HEK293T (cell line): ENCODE measurements around the gene DSC2.
"Not testable (repeated sequence)": the region's sequence is repeated elsewhere in the genome, so short reads cannot be mapped to it uniquely, and the experiment has no call there.

Experiments used
- CTCF ChIA-PET: fragments of 350-600 bp; formaldehyde crosslinking; extraction: SDS; loops from one replicate; lab custom pipeline; 2021; ENCODE audit warnings: antibody characterized with exemption, inconsistent platforms; lab: Yijun Ruan, JAX
- POLR2A ChIA-PET: fragments of 350-600 bp; formaldehyde crosslinking; extraction: SDS; loops from one replicate; lab custom pipeline; 2020; ENCODE audit warnings: antibody characterized with exemption, inconsistent platforms; lab: Yijun Ruan, JAX
- DNase-seq: peaks from one replicate; pipeline ENCODE4 v3.0.0; 2012; ENCODE audit warnings: mixed read lengths; ENCODE audit errors: extremely low spot score
- BHLHE40 ChIP-seq: fragments of 450-650 bp; IDR thresholded peaks from 2 replicates; pipeline ENCODE4 v1.6.1; 2016; ENCODE audit warnings: mild to moderate bottlenecking, moderate library complexity, borderline replicate concordance
- CTBP1 ChIP-seq: fragments of 450-650 bp; IDR thresholded peaks from 2 replicates; pipeline ENCODE4 v1.6.1; 2016; ENCODE audit warnings: borderline replicate concordance
- ELF4 ChIP-seq: fragments of 450-650 bp; IDR thresholded peaks from 2 replicates; pipeline ENCODE4 v1.6.1; 2017; ENCODE audit warnings: antibody characterized with exemption
- FOXA1 ChIP-seq: fragments of 450-650 bp; IDR thresholded peaks from 2 replicates; pipeline ENCODE4 v1.6.1; 2016; ENCODE audit warnings: mild to moderate bottlenecking
- FOXK2 ChIP-seq: fragments of 450-650 bp; IDR thresholded peaks from 2 replicates; pipeline ENCODE4 v1.6.1; 2016; ENCODE audit warnings: mild to moderate bottlenecking
- FOXM1 ChIP-seq: fragments of 450-650 bp; IDR thresholded peaks from 2 replicates; pipeline ENCODE4 v1.6.1; 2017; ENCODE audit warnings: mild to moderate bottlenecking, borderline replicate concordance
- HDGF ChIP-seq: fragments of 450-650 bp; IDR thresholded peaks from 2 replicates; pipeline ENCODE4 v1.6.1; 2017; ENCODE audit warnings: antibody characterized with exemption, borderline replicate concordance
- L3MBTL2 ChIP-seq: fragments of 450-650 bp; conservative IDR thresholded peaks from 2 replicates; pipeline ENCODE4 v1.6.1; 2016; ENCODE audit warnings: mild to moderate bottlenecking
- LEF1 ChIP-seq: fragments of 450-650 bp; IDR thresholded peaks from 2 replicates; pipeline ENCODE4 v1.6.1; 2017; ENCODE audit warnings: mild to moderate bottlenecking, borderline replicate concordance
- NFRKB ChIP-seq: fragments of 450-650 bp; IDR thresholded peaks from 2 replicates; pipeline ENCODE4 v1.6.1; 2016; ENCODE audit warnings: mild to moderate bottlenecking, moderate library complexity
- SP1 ChIP-seq: fragments of 450-650 bp; IDR thresholded peaks from 2 replicates; pipeline ENCODE4 v1.6.1; 2017
- SUZ12 ChIP-seq: fragments of 450-650 bp; IDR thresholded peaks from 2 replicates; pipeline ENCODE4 v1.6.1; 2016; ENCODE audit warnings: mild to moderate bottlenecking
- TARDBP ChIP-seq: fragments of 450-650 bp; IDR thresholded peaks from 2 replicates; pipeline ENCODE4 v1.6.1; 2016
- ZNF384 ChIP-seq: fragments of 450-650 bp; IDR thresholded peaks from 2 replicates; pipeline ENCODE4 v1.6.1; 2016
- TF ChIP-seq, protein P1 (sequence below): fragments of 450-650 bp; IDR thresholded peaks from 2 replicates; pipeline ENCODE4 v1.6.1; 2016

The DSC2 gene

DNA sequence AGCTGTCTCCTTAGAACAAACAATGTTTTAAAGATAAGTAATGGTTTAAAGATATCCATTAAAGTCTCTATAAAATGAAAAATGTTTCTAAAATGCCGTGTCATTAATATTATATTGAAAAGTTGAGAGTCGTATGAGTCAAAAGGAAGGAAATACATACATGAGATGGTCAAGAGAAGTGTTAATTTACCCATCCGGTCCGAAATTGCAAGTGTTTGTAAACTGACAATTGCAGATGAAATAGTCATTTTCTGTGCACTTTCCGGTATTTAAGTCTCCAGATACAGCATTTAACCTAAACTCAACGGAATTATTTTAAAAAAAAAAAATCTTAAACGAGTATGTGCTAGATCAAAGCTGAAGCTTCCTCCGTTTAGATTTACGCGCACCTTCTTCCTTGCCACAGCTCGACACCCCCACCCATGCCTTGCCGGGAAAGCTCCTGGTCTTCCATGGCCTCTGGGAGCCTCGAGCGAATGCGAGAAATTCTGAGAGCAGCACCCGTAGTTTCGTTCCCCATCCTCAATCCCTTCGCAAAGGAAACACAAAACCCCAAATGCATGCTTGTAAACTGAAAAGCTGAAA, 61.4 kb downstream of the DSC2 start:
- POLR2A ChIA-PET: interaction anchor here (0.7 to 5.5 kb wide), 21 partner anchors 9 to 902 kb away, joined by 3 to 62 read pairs (median 6); partner anchors contain the start of genes DSC2, DSG2 and TRAPPC8
- TF ChIP-seq, protein P1, sequence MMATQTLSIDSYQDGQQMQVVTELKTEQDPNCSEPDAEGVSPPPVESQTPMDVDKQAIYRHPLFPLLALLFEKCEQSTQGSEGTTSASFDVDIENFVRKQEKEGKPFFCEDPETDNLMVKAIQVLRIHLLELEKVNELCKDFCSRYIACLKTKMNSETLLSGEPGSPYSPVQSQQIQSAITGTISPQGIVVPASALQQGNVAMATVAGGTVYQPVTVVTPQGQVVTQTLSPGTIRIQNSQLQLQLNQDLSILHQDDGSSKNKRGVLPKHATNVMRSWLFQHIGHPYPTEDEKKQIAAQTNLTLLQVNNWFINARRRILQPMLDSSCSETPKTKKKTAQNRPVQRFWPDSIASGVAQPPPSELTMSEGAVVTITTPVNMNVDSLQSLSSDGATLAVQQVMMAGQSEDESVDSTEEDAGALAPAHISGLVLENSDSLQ: peak; percentile 33; the same call in 1 of the 2 replicates
- TF ChIP-seq FOXA1 (no peak), BHLHE40 (no peak), HDGF (no peak), CTBP1 (no peak), NFRKB (no peak), L3MBTL2 (peak; percentile 62; the same call in 1 of the 2 replicates), ELF4 (no peak), LEF1 (no peak), TARDBP (no peak)
- DNase-seq: peak; percentile 72
- CTCF ChIA-PET: interaction anchor here (0.6 to 1.8 kb wide), 8 partner anchors 13 to 522 kb away, joined by 3 to 4 read pairs (median 3); no protein-coding TSS in a partner anchor

DNA sequence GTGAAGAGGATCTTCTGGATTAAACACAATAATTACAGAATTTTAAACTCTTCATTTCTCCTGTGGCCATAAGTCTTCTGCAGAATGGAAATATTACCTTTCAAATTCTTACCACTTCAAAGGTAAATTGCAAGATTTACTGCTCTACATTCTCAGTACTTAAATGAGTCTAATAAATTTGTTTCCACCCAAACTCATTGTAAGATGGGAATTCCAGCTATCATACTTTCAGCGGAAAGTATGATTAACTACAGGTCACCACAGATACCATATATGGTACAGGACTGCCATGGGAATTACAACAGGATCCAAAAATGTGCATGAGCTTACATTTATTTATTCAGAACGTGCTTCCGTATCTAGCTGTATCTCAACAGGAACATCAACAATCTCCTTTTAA, 62.8 kb downstream of the DSC2 start:
- no peak for DNase-seq
- ChIA-PET CTCF (interaction anchor here (0.7 to 1.8 kb wide), 2 partner anchors 12 to 213 kb away, joined by 3 to 4 read pairs; no protein-coding TSS in a partner anchor), POLR2A (no interaction called here)
- peak; percentile 78; the same call in 1 of the 2 replicates for TF ChIP-seq CTBP1
- TF ChIP-seq SP1: no peak
- TF ChIP-seq, protein P1: peak; percentile 85
- TF ChIP-seq ZNF384: no peak
- peak; percentile 86; the same call in 1 of the 2 replicates for TF ChIP-seq LEF1

DNA sequence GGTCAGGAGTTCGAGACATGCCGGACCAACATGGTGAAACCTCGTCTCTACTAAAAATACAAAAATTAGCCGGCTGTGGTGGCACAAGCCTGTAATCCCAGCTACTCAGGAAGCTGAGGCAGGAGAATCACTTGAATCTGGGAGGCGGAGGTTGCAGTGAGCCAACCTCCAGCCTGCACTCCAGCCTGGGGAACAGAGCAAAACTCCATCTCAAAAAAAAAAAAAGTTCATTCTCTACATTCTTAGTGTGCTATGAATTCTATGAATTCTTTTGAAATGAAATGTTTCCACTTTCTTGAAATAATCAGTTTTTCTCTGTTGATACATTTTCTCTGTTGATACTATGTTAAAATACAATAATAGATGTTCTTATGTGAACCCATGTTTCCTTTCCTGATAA, 64.5 kb downstream of the DSC2 start:
- CTCF ChIA-PET, DNase-seq, POLR2A ChIA-PET: not testable (repeated sequence)

DNA sequence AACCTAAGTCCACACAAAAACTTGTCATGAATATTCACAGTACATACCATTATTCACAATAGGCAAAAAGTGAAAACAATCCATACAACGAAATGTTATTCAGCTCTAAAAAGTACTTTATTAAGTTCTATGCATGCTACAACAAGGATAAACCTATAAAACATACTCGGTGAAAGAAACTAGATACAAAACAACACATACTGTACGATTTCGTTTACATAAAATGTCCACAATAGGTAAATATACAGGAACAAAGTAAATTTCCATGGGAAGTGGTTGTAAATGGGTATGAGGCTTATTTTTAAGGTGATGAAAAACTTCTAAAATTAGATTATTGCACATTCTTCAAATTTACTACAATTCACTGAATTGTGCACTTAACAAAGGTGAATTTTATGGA, 67.7 kb downstream of the DSC2 start:
- ChIA-PET CTCF (no interaction called here), POLR2A (no interaction called here)
- TF ChIP-seq TARDBP: no peak
- TF ChIP-seq SP1: no peak
- TF ChIP-seq ELF4: no peak
- TF ChIP-seq BHLHE40: no peak
- TF ChIP-seq HDGF: no peak
- no peak for TF ChIP-seq FOXK2
- TF ChIP-seq SUZ12: no peak
- no peak for DNase-seq

DNA sequence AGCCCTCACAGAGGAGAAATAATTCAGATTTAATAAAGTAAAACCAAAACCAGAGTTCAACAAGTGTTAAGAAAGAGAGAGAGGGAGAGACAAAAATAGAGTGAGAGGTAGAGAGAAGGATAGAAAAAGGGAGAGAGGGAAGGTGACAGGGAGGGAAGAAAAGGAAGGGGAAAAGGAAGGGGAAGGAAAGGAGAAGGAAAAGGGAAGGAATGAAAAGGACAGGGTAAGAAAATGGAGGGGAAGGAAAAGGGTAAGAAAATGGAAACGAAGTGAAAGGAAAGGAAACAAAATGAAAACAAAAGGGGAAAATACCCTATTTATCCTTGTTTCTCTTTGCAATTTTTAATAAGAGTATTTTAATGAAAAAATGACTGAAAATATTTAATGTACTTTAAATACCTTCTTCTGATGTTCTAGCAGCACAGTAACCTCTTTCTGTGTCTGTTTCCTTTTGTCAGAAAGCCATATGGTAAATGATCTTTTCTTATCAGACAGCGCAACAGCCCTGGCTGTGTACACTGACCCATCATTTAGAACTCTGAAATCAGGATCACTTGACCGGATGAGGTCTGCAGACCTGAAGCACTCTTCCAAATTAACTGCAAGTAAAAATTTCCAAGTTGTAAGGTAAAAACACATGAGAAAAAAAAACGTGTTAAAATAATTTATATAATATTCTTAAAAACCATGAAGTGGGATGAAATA, 71.5 kb downstream of the DSC2 start:
- TF ChIP-seq SP1 (no peak), BHLHE40 (no peak), HDGF (no peak), FOXM1 (no peak), ELF4 (no peak), NFRKB (no peak), LEF1 (no peak)
- CTCF ChIA-PET: no interaction called here
- POLR2A ChIA-PET: interaction anchor here (1.1 kb wide), 1 partner anchor 10 kb away, joined by 4 read pairs; no protein-coding TSS in a partner anchor
- no peak for DNase-seq

DNA sequence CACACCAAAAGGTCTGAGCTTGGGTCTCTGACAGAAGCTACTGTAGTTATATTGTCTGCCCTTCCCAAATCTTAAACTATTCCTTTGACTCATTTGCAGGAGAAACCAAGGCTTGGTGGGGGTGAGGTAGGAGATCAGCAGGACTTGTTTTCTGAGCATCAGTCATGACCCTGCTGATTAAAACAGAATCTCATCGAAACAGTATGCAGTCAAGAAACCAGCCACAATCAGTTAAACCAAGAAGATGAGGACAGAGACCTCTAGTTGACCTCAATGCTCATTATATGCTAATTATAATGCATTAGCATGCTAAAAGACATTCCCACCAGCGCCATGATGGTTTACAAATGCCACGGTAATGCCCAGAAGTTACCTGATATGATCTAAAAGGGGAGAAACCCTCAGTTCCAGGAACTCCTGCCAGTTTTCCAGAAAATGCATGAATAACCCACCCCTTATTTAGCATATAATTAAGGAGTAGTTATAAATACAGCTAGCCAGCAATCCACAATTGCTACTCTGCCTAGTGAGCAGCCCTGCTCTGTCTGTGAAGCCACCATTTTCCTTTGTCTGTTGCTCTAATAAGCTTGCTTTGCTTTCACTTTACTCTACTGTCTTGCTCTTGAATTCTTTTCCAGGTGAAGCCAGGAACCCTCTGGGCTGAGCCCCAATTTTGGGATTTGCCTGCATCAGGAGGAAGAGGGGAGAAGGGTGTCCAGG, 86.3 kb downstream of the DSC2 start:
- TF ChIP-seq NFRKB: no peak
- no peak for TF ChIP-seq ZNF384
- TF ChIP-seq FOXA1: no peak
- no peak for TF ChIP-seq FOXK2
- no peak for TF ChIP-seq HDGF
- TF ChIP-seq SP1: no peak
- no peak for TF ChIP-seq TARDBP
- TF ChIP-seq BHLHE40: no peak
- TF ChIP-seq, protein P1: no peak
- POLR2A ChIA-PET: no interaction called here
- DNase-seq: no peak
- CTCF ChIA-PET: no interaction called here
